ENCODE results near the gene BAMBI.

- TF ChIP-seq POLR2A (IDR thresholded peaks at IDR 0.05), result no peak
- no peak for TF ChIP-seq CTCF (IDR thresholded peaks at IDR 0.05)
Measured at GRCh38 chr10:28711776-28712175, 34.5 kb downstream of the BAMBI start.

Data from ovary (tissue), 3 donors.